Renal cortex interstitium (tissue), 11 donors: ENCODE data around the gene PTPA. TPM values are rescaled to one million over a fixed set of nuclear protein-coding genes. Genes with fewer than 3 reads are reported as not detected.

ENCODE experiments used
- DNase-seq, 11 donors: peaks; one replicate each; pipeline ENCODE4 v3.0.0-alpha.2; 2013; ENCODE audit warnings: low read depth in 9 of 11, low spot score in 4 of 11; ENCODE audit errors: extremely low read depth in 1 of 11
- polyA plus RNA-seq, 3 donors: library from polyadenylated mRNA; unstranded; fragments of 120-200 nt; gene quantifications; one replicate each; pipeline ENCODE4 v1.2.1, GENCODE V29; 2013; ENCODE audit not compliant: insufficient read length in 3 of 3

PTPA gene
- polyA plus RNA-seq, 3 donors, result 99.1 to 135 (median 119) TPM

DNA sequence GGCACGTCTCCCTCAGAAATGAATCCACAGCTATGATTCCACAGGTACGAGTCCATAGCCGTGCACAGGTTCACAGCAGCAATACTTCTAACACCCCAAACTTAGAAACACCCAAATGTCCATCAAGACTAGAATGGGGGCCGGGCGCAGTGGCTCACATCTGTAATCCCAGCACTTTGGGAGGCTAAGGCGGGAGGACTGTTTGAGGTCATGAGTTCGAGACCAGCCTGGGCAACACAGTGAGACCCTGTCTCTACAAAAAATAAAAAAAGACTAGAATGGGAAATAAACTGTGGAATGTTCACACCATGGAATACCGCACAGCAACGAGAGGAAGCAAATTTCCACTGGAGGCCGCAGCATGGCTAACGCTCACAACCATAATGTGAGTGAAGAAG lies 34.6 kb upstream of the PTPA start:
- no peak for DNase-seq

DNA sequence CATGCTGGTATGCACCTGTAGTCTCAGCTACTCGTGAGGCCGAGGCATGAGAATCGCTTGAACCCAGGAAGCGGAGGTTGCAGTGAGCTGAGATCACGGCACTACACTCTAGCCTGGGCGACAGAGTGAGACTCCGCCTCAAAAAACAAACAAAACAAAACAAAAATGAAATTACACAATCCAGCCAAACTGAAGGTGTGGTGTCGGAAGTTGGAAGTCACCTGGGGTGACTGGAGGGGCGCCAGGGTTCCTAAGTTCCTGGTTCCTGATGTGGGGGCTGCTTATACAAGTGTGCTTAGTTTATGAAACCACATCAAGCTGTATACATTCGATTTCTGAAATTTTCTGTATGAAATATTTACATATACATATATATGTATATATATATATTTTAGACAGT lies 34.0 kb upstream of the PTPA start:
- DNase-seq, result no peak

DNA sequence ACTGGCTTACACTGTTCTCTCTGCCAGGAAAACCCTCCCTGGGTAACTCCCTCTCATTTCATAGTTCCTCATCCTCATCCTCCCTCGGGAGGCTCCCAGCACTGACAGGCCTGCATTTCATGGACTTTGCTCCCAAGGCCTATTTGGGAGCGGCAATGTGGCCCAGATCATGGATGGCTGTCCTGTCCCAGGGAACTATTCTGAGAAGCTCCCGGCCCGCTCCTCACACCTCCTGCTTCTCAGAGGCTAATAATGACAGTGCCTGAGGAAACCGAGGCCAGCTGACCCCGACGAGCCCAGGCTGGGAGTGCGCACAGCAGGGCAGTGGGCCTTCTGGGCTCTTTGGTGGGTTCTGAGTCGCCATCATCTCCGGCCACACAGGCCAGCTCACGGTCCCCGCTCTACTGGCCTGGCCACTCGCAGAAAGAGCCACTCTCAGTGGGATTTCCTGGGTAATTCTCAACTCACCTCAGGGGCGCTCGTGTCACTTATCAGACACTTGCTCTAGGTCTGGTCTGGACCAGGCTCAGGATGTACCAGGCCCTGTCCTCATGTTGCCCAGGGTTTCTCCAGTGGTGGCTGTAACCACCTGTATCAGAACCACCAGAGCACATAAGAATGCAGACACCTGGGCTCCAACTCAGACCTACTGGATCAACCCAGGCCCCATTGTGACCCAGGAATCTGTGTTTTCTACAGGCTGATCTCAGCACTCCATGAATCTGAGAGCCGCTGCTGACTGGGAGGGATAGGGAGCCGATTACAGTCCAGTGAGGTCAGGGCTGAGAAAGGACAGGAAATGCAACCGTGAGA lies 32.3 kb upstream of the PTPA start:
- no peak for DNase-seq

DNA sequence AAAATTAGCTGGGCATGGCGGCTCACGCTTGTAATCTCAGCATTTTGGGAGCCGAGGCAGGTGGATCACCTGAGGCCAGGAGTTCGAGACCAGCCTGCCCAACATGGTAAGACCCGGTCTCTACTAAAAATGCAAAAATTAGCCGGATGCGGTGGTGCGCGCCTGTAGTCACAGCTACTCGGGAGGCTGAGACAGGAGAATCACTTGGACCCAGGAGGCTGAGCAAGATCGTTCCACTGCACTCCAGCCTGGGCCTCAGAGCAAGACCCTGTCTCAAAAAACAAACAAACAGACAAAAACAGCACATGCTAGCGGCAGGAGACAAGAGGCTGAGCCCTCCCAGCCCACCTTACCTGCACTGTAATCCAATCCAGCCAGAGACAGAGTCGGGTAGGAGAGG lies 31.4 kb upstream of the PTPA start:
- DNase-seq, result no peak

DNA sequence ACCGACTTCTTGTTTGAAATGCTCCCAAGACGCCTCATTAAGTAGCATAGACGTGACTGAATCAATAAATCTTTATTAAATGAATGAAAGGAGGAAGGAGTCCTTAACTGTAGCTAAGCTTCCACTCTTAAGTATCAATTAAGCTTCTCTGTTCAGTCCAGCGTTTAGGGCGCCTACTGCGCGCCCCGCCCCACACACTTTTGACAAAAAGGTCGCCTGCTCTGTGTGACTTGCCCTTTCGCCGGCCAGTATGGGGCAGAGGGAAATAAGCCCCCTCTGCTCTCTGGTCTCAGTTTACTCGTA lies 31.0 kb upstream of the PTPA start:
- DNase-seq, result no peak

DNA sequence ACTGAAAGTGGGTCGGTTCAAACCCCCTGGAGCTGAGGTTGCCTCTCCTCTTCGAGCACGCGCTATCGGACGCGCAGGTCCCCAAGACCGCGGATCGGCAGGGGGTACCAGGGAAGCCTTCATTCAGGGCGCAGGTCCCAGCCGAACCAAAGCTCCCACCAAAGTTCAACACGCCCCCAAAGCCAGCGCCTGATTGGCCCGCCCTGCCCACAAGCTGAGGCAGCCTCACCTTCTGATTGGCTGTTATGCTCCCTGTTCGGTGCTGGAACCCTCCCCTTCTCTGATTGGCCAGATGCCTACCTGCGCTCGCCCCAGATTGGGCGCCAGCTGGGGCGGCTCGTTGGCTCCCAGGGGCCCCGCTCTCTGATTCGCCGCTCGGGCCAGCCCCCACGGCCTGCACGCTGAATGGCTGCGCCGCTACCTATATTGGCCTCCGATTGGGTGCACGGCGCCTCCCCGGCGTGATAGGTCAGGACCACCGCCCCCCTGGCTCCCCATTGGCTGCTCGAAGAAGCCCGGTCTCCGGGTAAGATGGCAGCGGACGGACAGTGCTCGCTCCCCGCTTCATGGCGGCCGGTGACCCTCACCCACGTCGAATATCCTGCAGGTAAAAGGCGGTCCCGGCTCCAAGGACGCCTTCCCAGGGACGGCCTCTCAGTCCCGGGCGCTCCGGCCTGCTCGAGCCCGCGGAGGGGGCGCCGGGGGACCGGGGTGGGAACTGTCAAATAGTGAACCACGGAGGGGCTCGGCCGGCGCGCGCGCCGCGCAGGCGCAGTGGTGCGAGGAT lies 30.4 kb upstream of the PTPA start, which contains the start of gene DOLPP1:
TSS of gene DOLPP1 (plus strand) at position 511 of the 787 bp plus-strand sequence. CDS start at position 532, 21 bp downstream.
- peak; percentile 92 to 99 (median 98) for DNase-seq

DNA sequence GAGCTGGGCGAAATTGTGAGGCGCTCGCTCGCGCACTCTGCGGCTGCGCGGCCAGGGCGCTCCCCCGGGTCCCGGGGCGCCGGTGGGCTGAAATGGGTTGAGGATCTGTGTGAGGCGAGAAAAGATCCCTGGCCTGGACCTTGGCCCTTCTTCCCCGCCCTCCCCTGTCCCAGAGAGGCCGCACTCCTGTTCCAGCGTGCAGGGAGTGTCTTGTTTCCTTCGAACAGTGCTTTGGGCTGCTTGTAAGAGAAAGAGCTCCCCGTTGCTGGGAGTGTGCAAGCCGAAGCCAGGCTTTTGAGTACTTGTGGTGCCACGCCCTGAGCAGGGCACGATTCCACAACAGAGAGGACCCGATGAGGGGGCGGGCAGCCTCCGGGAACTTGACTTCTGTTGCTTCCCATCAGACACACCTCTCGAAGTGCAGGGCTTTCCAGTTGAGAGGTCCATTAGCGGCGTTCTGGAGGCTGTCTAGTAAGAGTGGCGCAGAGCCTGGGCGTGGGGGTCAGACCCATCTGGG lies 29.8 kb upstream of the PTPA start:
- peak in 1 of 11 donors; percentile 66 for DNase-seq

DNA sequence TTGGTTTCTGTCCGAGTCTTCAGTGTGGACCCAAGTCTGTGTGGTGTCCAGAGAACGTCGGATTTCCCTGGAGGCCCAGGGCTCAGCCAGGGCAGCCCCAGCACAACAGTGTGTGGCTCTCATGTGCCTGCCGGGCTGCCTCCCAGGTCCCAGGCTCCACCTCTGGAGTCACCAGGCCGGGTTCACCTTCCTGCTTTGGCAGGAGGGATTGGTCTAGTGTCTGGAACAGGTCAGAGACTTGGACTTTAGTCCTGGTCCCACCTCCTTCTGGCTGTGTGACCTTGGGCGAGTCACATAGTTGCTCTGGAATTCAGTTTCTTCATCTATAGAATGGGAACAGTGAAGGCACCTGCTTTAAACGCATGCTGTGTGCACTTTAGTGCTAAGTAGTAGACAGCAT lies 27.1 kb upstream of the PTPA start:
- DNase-seq, result no peak

DNA sequence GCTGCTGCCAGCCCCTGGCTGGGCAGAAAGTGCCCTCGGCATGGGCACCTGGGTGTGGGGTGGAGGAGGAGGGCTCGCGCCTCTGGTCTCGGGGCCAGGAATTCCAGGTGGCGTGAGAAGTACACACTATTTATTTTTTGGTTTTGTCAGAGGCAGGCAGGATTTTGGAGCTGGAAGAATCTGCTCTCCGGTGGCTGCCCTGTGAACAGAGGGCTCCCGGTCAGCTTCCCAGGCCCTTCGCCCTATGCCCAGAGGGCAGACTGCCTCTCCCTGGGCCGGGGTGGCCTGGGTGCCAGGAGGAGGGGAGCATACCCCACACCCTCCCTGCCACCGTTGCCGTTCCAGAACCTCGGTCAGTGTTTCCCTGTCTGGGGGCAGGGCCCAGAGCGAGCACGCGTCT lies 22.0 kb upstream of the PTPA start:
- DNase-seq, result no peak

DNA sequence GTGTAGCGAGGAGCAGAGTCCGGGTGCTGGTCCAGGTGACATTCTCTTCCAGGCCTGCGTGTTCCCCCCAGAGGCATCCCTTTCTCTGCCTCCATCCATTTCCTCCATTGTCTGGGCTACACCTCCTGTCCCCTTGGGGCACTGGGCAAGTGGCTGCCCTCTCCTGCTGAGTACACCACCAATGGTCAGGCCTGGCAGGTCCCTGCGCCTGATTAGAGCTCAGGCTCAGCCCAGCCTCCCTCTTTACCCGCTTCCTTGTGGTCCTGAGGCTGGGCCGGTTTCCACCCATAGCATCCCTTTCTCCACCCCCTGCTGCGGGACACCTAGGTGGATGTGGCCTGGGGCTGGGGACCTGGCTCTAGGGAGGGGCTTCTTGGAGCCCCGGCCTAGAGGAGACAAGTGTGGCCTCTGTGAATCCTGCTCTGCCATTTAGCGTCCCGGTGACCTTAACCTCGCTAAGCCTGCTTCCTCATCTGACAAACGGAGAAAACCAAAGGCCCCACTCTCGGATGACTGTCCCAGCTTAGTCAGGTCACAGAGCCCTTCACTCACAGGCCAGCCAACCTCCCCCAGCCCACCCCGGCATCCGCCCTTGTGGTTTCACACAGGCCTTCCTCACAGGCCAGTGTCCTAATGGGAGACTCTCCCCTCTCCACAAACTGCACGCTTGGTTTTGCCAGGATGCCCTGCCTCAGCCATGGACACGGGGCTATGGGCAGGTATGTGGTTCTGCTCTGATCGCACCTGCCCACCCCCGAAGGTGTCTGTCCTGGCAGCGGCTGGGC lies 17.4 kb upstream of the PTPA start:
- DNase-seq, result no peak

DNA sequence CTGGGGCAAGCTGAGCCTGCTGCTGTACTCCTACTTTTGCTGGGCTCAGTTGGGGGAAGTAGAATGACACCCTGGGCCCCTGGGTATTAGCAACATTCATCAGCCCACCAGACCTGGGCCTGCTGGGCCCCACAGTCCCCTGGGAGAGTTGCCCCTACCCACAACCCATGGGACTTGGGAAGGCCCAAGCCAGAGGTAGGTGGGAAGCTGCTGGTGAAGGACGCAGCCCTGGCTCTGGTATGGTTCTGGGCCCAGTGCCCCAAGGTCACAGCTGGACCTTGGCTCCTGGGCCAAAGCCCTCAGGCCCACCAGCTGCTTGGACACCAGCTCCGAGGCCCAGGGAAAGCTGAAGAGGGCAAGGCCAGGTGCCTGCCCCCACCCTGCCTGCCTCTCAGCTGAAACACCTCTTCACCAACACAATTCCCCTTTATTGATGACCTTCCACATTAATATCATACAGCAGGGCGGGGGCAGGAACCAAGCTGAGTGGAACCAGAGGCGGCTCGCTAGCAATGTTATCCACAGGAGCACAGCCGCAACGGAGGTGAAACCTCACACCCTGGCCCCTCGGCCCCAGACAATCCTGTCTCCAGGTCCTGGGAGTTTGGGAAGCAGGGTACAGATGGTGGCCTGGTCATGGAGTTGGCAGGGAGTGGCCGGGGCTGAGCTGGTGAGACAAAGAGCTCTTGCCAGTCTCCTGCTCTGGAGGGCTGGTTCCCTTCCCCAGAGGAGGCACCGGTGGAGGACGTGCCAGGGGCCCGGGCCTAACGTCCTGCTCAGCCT lies 16.6 kb upstream of the PTPA start:
- DNase-seq, result no peak

DNA sequence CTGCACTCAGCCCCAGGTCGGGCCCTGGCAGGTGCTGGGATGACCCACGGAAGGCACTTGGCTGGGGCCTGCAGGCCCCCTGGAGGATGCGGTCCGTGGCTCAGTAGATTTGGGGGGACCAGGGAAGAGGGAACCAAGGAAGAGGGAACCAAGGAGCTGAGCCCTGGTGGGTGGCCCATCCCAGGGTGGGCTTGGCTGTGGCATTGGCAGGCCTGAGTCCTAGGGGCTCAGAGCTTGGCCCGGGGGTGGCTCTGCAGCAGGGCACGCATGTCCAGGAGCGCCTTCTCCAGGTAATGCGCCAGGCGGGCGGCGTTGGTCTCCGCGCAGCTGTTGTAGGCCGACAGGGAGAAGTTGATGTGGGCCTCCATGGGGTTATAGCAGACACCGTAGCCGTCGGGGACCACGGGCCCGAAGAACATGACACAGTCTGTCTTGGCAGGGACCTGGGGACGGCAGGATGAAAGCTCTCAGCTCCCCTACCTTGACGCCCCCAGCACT lies 16.0 kb upstream of the PTPA start:
- no peak for DNase-seq

DNA sequence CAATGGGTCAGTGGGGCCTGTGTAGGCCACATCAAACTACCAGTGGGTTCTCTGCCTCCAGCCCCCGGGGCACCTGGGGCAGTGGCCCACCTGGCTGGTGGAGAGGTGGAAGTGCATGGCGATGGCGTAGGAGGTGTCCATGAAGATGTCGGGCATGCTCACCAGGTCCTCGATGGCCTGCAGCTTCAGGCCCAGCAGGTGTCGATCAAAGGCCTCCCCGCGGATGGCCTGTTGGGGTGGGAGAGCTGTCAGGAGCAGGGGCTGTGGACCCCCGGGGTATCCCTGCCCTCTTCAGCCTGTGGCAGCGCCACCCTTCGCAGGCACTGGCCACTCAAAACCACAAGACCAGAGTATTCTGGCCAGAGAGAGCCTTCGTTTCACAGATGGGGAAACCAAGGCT lies 15.3 kb upstream of the PTPA start:
- DNase-seq, result no peak

DNA sequence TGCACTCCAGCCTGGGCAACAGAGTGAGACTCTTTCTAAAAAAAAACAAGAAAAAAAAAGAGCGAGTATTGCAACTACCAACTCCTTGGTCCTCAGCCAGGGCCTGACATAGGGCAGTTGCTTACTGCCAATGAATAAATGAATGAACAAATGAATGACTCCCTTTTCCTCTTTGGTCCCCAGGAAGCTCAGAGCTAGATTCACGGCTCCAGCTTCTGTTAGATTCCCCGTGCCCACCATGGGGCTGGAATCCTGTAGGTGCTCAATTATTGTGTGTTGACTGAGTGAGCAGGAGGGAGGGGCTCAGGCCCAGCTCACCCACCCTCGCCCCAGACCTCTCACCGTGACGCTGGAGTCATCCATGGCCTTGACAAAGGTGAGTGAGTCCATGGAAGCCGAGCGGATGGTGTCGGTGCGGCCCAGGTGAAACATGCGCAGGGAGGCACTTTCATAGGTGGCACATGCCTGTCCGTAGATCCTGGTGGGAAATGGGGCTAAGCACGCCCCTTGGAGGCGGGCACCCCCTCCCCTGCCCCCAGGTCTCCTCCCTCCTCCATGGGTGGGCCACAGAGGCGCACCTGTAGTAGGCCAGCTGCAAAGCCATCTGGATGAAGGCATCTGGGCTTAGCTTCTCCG lies 13.4 kb upstream of the PTPA start:
- no peak for DNase-seq

DNA sequence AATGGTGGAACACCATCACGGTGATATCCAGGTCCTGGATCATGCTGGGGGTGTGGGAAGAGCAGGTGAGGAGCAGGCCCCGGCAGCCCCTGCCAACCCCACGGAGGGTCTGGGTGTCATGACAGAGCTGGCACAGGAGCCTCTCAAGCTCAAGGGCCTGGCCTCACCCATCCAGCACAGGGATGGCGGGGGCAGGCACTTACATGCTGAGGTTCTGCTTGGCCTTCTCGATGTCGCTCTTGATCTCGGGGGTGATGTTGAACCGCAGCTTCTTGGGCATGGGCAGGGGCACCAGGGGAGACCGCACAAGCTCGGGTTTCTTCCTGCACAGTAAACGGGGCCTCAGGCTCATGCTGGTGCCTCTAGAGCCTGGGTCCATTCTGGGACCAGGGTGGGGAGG lies 12.9 kb upstream of the PTPA start:
- DNase-seq, result no peak

DNA sequence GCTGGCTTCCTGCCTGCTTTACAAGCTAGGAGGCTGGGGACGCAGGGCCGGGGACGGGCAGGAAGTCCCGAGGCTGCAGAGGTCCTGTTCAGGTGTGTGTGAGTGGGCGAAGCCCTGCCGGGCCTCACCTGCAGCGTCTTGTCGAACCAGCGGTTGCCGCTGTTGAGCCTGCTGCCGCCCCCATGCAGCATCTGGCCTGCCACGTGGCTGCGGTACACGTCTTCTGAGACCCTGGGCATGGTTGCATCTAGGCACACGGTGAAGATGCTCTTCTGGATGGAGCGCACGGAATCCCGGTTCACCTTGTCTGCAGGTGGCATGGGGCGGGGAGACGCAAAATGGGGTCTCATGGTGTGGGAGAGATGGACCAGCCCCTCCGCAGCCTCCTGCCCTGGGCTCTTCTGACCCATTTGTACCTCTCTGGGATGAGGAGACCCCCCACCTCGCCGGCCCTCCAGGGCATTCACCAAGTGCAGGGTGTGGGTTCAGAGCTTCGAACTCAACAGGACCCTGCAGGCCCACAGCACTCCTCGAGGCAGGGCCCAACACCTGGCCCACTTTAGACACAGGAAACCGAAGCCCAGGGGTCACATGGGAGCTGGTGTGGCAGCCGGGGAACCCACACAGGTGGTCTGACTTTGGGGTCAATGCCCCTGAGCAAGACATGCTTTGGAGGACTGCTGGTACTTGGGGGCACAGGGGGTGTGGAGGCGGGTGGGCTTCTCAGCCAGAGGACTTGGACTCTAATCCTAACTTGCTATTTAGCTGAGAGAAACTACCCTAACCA lies 10.6 kb upstream of the PTPA start:
- DNase-seq, result no peak

DNA sequence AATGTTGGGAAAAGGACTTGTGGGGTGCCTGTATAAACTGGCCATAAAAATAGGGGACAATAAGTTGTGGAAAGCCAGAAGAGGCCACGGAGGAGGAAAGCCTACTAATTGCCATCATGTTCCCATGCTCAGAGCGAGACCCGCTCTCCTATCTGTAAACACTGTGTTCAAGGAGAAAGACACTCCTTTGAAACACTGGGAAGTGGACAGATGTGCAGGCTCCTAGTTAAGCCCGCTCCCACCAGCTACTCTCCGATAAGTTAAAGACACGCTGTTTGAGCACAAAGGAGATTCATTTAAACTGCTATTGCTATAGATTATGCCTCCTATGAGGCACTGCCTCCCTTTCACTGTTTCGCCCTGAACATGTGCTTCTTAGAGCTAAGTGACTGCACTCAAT lies 9.9 kb upstream of the PTPA start:
- DNase-seq, result no peak
